Measurements from ENCODE around the gene LMNA. TPM values are rescaled to one million over a fixed set of nuclear protein-coding genes. Genes with fewer than 3 reads are reported as not detected.

Gene LMNA
- total RNA-seq, 1 donor = 694 TPM

GRCh38 chr1:156081180-156081916 is 33.2 kb upstream of the LMNA start:
- H3K4me3 ChIP-seq (ENCODE audit: low read depth, low read length) = peak overlapping the region; percentile 88
- no peak for TF ChIP-seq CTCF (IDR thresholded peaks at IDR 0.05; ENCODE audit: insufficient read depth, low read depth, low read length)
- DNase-seq (ENCODE audit: low read depth) = no peak

- peak overlapping the region; percentile 88 for H3K4me3 ChIP-seq (ENCODE audit: low read depth, low read length)
- no peak for TF ChIP-seq CTCF (IDR thresholded peaks at IDR 0.05; ENCODE audit: insufficient read depth, low read depth, low read length)
- no peak for DNase-seq (ENCODE audit: low read depth)
These were observed 32.6 kb upstream of the LMNA start for GRCh38 chr1:156081917-156082308.

GRCh38 chr1:156082309-156083091 is 32.0 kb upstream of the LMNA start, which contains the start of gene MEX3A:
Gene MEX3A, minus strand, starts transcription at chr1:156082465. Its CDS starts 467 bp downstream, at chr1:156081998.
- peak within 1 kb of the TSS; percentile 88 for H3K4me3 ChIP-seq (ENCODE audit: low read depth, low read length)
- DNase-seq (ENCODE audit: low read depth) = peak; percentile 65
- no peak for TF ChIP-seq CTCF (IDR thresholded peaks at IDR 0.05; ENCODE audit: insufficient read depth, low read depth, low read length)

GRCh38 chr1:156083800-156084790 is 30.4 kb upstream of the LMNA start:
- DNase-seq (ENCODE audit: low read depth) = no peak
- TF ChIP-seq CTCF (IDR thresholded peaks at IDR 0.05; ENCODE audit: insufficient read depth, low read depth, low read length) = no peak
- H3K4me3 ChIP-seq (ENCODE audit: low read depth, low read length) = no peak overlapping the region

- H3K4me3 ChIP-seq (ENCODE audit: low read depth, low read length) = no peak overlapping the region
- no peak for TF ChIP-seq CTCF (IDR thresholded peaks at IDR 0.05; ENCODE audit: insufficient read depth, low read depth, low read length)
- DNase-seq (ENCODE audit: low read depth) = peak; percentile 70
These were observed 28.3 kb upstream of the LMNA start for GRCh38 chr1:156086256-156086662.

GRCh38 chr1:156089704-156090103 is 24.8 kb upstream of the LMNA start:
- DNase-seq (ENCODE audit: low read depth) = no peak
- no peak for TF ChIP-seq CTCF (IDR thresholded peaks at IDR 0.05; ENCODE audit: insufficient read depth, low read depth, low read length)

More at GRCh38 chr1:156089704-156090103, 24.8 kb upstream of the LMNA start:
- H3K4me3 ChIP-seq (ENCODE audit: low read depth, low read length) = no peak overlapping the region
